GM18517 (cell line): ENCODE results near the gene GPR132.

Experiments used
- ATAC-seq: cut with Tn5 transposase; IDR thresholded peaks from one replicate; pipeline ENCODE4 v1.9.1; 2021; ENCODE audit warnings: mild to moderate bottlenecking, moderate library complexity; ENCODE audit not compliant: unreplicated experiment

GPR132 gene

DNA sequence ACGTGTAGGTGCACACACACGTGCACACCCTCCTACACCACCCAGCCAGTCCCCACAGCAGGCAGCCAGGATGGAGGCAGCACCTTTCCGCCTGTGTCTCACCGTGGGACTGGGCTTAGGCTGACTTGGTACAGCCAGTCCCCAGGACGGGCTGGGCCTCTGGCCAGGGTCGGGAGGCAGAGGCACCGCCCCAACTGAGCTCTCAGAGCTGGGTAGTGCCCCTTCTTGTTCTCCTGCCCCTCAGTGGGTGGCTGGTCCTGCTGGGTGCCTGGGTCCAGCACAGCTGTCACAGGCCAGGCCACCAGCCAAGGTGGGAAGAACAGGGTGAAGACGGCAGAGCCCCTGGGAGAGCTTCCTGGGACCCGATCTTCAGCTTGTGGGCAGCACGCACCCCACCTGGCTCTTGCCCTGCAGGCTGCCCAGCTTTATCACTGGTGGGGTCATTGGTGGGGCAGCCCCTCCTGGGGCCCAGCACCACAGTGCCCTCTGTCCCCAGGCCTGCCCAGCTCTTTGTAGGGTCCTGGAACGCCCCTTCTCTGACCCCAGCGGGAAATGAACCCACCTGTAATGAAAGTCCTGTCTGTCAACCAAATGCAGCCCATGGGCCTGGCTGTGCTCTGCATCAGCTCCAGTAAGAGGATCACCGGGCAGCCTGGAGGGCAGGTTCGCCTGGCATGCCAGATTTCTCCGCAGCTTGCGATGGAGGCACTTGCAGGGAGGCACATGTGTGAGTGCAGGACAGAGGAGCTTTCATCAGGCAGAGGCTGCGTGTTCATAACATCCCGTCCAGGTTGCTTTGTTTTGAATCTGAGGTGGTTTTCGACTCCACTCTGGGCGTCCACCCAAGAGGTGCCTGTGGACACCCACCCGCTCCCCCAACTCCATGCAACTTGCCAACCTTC lies 59.0 kb downstream of the GPR132 start:
- no peak for ATAC-seq

DNA sequence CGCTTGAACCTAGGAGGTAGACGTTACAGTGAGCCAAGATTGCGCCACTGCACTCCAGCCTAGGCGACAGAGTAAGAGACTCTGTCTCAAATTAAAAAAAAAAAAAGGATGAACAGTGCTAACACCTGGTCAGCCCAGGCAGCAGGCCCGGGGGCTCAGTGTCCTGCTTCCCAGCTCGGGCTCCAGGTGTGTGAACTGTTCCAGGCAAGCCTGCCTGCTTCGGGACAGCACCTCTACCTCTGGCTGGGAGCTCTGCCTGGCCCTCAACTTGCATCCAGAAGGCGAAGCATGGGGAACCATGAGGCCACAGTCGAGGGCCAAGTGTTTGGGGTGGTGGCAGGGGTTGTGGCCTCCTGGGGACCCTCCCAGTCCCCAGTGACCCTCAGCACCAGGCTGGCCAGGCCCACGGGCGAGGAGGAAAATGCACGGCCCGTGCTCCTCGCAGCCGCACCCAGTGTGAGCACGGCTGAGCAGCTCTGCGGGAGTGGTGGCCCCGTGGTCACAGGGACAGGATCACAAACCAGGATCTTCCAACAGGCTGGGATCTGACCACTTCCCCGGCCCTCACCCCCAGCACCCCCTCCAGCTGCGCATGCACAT lies 59.8 kb downstream of the GPR132 start:
- no peak for ATAC-seq
